ENCODE measurements around the gene KAZN.

KAZN gene

GRCh38 chr1:15157524-15158399 lies 559.3 kb downstream of the KAZN start:
- no peak for TF ChIP-seq CTCF (IDR thresholded peaks at IDR 0.05; ENCODE audit: low read depth, low read length, missing control alignments)
- no peak for DNase-seq (ENCODE audit: low read depth)
- in situ Hi-C loops (cut with HindIII; ENCODE audit: low sequenced_read_pairs) = no loop called here
- H3K4me3 ChIP-seq (ENCODE audit: low read depth, low read length) = no peak overlapping the region

GRCh38 chr1:15158506-15159165 lies 560.2 kb downstream of the KAZN start:
- TF ChIP-seq CTCF (IDR thresholded peaks at IDR 0.05; ENCODE audit: low read depth, low read length, missing control alignments) = no peak
- no peak overlapping the region for H3K4me3 ChIP-seq (ENCODE audit: low read depth, low read length)
- in situ Hi-C loops (cut with HindIII; ENCODE audit: low sequenced_read_pairs) = no loop called here
- no peak for DNase-seq (ENCODE audit: low read depth)

- TF ChIP-seq CTCF (IDR thresholded peaks at IDR 0.05; ENCODE audit: low read depth, low read length, missing control alignments) = no peak
- in situ Hi-C loops (cut with HindIII; ENCODE audit: low sequenced_read_pairs) = no loop called here
- H3K4me3 ChIP-seq (ENCODE audit: low read depth, low read length) = no peak overlapping the region
- DNase-seq (ENCODE audit: low read depth) = no peak
These were observed 560.7 kb downstream of the KAZN start for GRCh38 chr1:15159166-15159555.

- TF ChIP-seq CTCF (IDR thresholded peaks at IDR 0.05; ENCODE audit: low read depth, low read length, missing control alignments) = no peak
- no peak overlapping the region for H3K4me3 ChIP-seq (ENCODE audit: low read depth, low read length)
- DNase-seq (ENCODE audit: low read depth) = no peak
- in situ Hi-C loops (cut with HindIII; ENCODE audit: low sequenced_read_pairs) = no loop called here
These were observed 562.1 kb downstream of the KAZN start for GRCh38 chr1:15160626-15161025.

- in situ Hi-C loops (cut with HindIII; ENCODE audit: low sequenced_read_pairs) = no loop called here
These were observed 568.9 kb downstream of the KAZN start for GRCh38 chr1:15167386-15167785.

More at GRCh38 chr1:15167386-15167785, 568.9 kb downstream of the KAZN start:
- DNase-seq (ENCODE audit: low read depth) = no peak
- H3K4me3 ChIP-seq (ENCODE audit: low read depth, low read length) = no peak overlapping the region
- no peak for TF ChIP-seq CTCF (IDR thresholded peaks at IDR 0.05; ENCODE audit: low read depth, low read length, missing control alignments)

All from astrocyte of the cerebellum (primary cell).